ENCODE results near the gene COL25A1.

GRCh38 chr4:108971473-108971872 lies 331.0 kb downstream of the COL25A1 start:
- TF ChIP-seq CTCF (IDR thresholded peaks at IDR 0.05): no peak
- no peak for TF ChIP-seq POLR2A (IDR thresholded peaks at IDR 0.05)
